Neural cell (in vitro differentiated cells): ENCODE results near the gene MTNR1B. TPM values are rescaled to one million over a fixed set of nuclear protein-coding genes. Genes with fewer than 3 reads are reported as not detected.

ENCODE experiments used
- H2AFZ ChIP-seq: fragments of 200-600, 300-800 bp; sonication (generic), shearing (Covaris generic); 2 replicates; pipeline ENCODE4 v1.6.0; 2014; ENCODE audit warnings: low read depth, mild to moderate bottlenecking, antibody characterized with exemption, low read length, moderate library complexity
- H3F3A ChIP-seq: fragments of 200-600 bp; shearing (Covaris generic); 2 replicates; pipeline ENCODE4 v1.6.1; 2016; ENCODE audit warnings: mild to moderate bottlenecking, moderate library complexity, mixed read lengths, antibody characterized with exemption, low read length; ENCODE audit not compliant: insufficient read depth, poor library complexity, severe bottlenecking
- H3K27ac ChIP-seq: fragments of 200-600, 300-800 bp; sonication (generic), shearing (Covaris generic); 2 replicates; pipeline ENCODE4 v1.5.1; 2014; ENCODE audit warnings: mild to moderate bottlenecking, low read length, moderate library complexity
- H3K27me3 ChIP-seq: fragments of 300-800, 200-600 bp; sonication (generic), shearing (Covaris generic); 2 replicates; pipeline ENCODE4 v1.6.0; 2014; ENCODE audit warnings: mild to moderate bottlenecking, low read depth, low read length, moderate library complexity; ENCODE audit not compliant: insufficient read depth
- H3K36me3 ChIP-seq: fragments of 300-800, 200-600 bp; sonication (generic), shearing (Covaris generic); 2 replicates; pipeline ENCODE4 v1.5.1; 2014; ENCODE audit warnings: mild to moderate bottlenecking, antibody characterized with exemption, low read length, moderate library complexity; ENCODE audit not compliant: insufficient read depth
- H3K4me2 ChIP-seq: fragments of 300-800, 200-600 bp; sonication (generic), shearing (Covaris generic); 2 replicates; pipeline ENCODE4 v1.6.0; 2014; ENCODE audit warnings: mild to moderate bottlenecking, low read length
- H3K4me3 ChIP-seq: fragments of 300-800, 200-600 bp; sonication (generic), shearing (Covaris generic); 2 replicates; pipeline ENCODE4 v1.5.1; 2014; ENCODE audit warnings: mild to moderate bottlenecking, low read length, moderate library complexity
- H3K79me2 ChIP-seq: fragments of 200-600 bp; shearing (Covaris generic); replicated peaks from 2 replicates; pipeline ENCODE4 v1.6.0; 2014; ENCODE audit warnings: mild to moderate bottlenecking, low read length, moderate library complexity; ENCODE audit not compliant: insufficient read depth
- H3K9ac ChIP-seq: fragments of 300-800, 200-600 bp; sonication (generic), shearing (Covaris generic); 2 replicates; pipeline ENCODE4 v1.6.1; 2016; ENCODE audit warnings: mild to moderate bottlenecking, low read length, mixed read lengths
- H3K9me2 ChIP-seq: fragments of 200-600 bp; shearing (Covaris generic); 2 replicates; pipeline ENCODE4 v1.6.1; 2016; ENCODE audit warnings: mild to moderate bottlenecking, low read length, mixed read lengths; ENCODE audit not compliant: insufficient read depth
- H3K9me3 ChIP-seq: fragments of 200-600, 300-800 bp; sonication (generic), shearing (Covaris generic); 2 replicates; pipeline ENCODE4 v1.6.1; 2016; ENCODE audit warnings: mild to moderate bottlenecking, mixed run types, low read length, moderate library complexity, mixed read lengths
- H4K20me1 ChIP-seq: fragments of 200-600 bp; shearing (Covaris generic); 2 replicates; pipeline ENCODE4 v1.6.1; 2016; ENCODE audit warnings: mild to moderate bottlenecking, mixed run types; ENCODE audit not compliant: insufficient read depth
- EP300 ChIP-seq: fragments of 450-650 bp; conservative IDR thresholded peaks from 2 replicates; pipeline ENCODE4 v1.6.1; 2014; ENCODE audit warnings: antibody characterized with exemption, mild to moderate bottlenecking, moderate library complexity; ENCODE audit not compliant: poor library complexity, severe bottlenecking
- EZH2 ChIP-seq: fragments of 200-600, 300-800 bp; shearing (Covaris generic), sonication (generic); IDR thresholded peaks from 2 replicates; pipeline ENCODE4 v1.6.1; 2014; ENCODE audit warnings: antibody characterized with exemption, low read length, borderline replicate concordance, mild to moderate bottlenecking; ENCODE audit not compliant: insufficient read depth, poor library complexity, severe bottlenecking
- MXI1 ChIP-seq: fragments of 450-650 bp; conservative IDR thresholded peaks from 2 replicates; pipeline ENCODE4 v1.6.1; 2014; ENCODE audit warnings: antibody characterized with exemption, mild to moderate bottlenecking; ENCODE audit not compliant: poor library complexity, severe bottlenecking
- POLR2AphosphoS5 ChIP-seq: IDR thresholded peaks from 2 replicates; pipeline ENCODE4 v1.6.1; 2012
- RAD21 ChIP-seq: fragments of 450-650 bp; conservative IDR thresholded peaks from 2 replicates; pipeline ENCODE4 v1.6.1; 2014; ENCODE audit warnings: antibody characterized with exemption, mild to moderate bottlenecking, moderate library complexity
- SMC3 ChIP-seq: fragments of 450-650 bp; conservative IDR thresholded peaks from 2 replicates; pipeline ENCODE4 v1.6.1; 2014; ENCODE audit warnings: antibody characterized with exemption, mild to moderate bottlenecking, moderate library complexity; ENCODE audit not compliant: poor library complexity
- TAF1 ChIP-seq: IDR thresholded peaks from 2 replicates; pipeline ENCODE4 v1.6.1; 2012; ENCODE audit warnings: low read depth
- polyA plus RNA-seq: library from polyadenylated mRNA; depleted of rRNA; stranded (reverse); fragments of >200 nt; gene quantifications from 2 replicates; pipeline ENCODE4 v1.2.3, GENCODE V29; 2014
- TF ChIP-seq, protein P1 (sequence below): fragments of 450-650 bp; IDR thresholded peaks from 2 replicates; pipeline ENCODE4 v1.5.1; 2014; ENCODE audit warnings: antibody characterized with exemption, mild to moderate bottlenecking, moderate library complexity; ENCODE audit not compliant: poor library complexity, severe bottlenecking
- TF ChIP-seq, protein P2 (sequence below): IDR thresholded peaks from 2 replicates; pipeline ENCODE4 v1.6.1; 2012; ENCODE audit warnings: borderline replicate concordance

MTNR1B gene
- polyA plus RNA-seq, 1 donor from 2014 or later = not detected

DNA sequence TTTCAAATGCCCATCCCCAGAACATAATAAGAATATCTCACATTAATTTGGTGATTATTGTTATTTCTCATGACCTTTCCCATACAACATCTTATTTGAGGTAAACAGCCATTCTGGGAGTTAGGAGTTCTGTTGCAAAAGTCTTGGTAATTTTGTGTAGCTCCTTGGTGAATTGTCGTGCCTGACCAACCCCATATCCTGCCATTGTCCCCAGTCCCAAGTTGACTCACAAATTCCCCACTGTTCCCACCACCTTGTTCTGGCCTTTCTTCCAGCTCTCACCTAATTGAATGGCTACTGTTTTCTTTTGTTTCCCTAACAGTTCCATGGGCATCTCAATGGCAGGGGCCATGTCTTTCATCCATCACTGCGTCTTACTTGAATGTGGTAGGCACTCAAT is 8.0 kb downstream of the MTNR1B start:
- no peaks in the 10 kb centered on the region for H3K9me3 ChIP-seq
- TF ChIP-seq, protein P1, sequence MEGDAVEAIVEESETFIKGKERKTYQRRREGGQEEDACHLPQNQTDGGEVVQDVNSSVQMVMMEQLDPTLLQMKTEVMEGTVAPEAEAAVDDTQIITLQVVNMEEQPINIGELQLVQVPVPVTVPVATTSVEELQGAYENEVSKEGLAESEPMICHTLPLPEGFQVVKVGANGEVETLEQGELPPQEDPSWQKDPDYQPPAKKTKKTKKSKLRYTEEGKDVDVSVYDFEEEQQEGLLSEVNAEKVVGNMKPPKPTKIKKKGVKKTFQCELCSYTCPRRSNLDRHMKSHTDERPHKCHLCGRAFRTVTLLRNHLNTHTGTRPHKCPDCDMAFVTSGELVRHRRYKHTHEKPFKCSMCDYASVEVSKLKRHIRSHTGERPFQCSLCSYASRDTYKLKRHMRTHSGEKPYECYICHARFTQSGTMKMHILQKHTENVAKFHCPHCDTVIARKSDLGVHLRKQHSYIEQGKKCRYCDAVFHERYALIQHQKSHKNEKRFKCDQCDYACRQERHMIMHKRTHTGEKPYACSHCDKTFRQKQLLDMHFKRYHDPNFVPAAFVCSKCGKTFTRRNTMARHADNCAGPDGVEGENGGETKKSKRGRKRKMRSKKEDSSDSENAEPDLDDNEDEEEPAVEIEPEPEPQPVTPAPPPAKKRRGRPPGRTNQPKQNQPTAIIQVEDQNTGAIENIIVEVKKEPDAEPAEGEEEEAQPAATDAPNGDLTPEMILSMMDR = no peak
- no peak for TF ChIP-seq TAF1
- no peak for TF ChIP-seq MXI1
- no peak for TF ChIP-seq SMC3
- TF ChIP-seq, protein P2, sequence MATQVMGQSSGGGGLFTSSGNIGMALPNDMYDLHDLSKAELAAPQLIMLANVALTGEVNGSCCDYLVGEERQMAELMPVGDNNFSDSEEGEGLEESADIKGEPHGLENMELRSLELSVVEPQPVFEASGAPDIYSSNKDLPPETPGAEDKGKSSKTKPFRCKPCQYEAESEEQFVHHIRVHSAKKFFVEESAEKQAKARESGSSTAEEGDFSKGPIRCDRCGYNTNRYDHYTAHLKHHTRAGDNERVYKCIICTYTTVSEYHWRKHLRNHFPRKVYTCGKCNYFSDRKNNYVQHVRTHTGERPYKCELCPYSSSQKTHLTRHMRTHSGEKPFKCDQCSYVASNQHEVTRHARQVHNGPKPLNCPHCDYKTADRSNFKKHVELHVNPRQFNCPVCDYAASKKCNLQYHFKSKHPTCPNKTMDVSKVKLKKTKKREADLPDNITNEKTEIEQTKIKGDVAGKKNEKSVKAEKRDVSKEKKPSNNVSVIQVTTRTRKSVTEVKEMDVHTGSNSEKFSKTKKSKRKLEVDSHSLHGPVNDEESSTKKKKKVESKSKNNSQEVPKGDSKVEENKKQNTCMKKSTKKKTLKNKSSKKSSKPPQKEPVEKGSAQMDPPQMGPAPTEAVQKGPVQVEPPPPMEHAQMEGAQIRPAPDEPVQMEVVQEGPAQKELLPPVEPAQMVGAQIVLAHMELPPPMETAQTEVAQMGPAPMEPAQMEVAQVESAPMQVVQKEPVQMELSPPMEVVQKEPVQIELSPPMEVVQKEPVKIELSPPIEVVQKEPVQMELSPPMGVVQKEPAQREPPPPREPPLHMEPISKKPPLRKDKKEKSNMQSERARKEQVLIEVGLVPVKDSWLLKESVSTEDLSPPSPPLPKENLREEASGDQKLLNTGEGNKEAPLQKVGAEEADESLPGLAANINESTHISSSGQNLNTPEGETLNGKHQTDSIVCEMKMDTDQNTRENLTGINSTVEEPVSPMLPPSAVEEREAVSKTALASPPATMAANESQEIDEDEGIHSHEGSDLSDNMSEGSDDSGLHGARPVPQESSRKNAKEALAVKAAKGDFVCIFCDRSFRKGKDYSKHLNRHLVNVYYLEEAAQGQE = no peak
- no peak for TF ChIP-seq RAD21
- TF ChIP-seq POLR2AphosphoS5 = no peak
- no peak for TF ChIP-seq EZH2
- TF ChIP-seq EP300 = no peak
- no peak overlapping the region for H3K4me3 ChIP-seq
- H3F3A ChIP-seq = no peaks in the 10 kb centered on the region
- H3K36me3 ChIP-seq = no peaks in the 10 kb centered on the region
- H3K9ac ChIP-seq = no peak overlapping the region
- H2AFZ ChIP-seq = no peak overlapping the region
- no peak overlapping the region for H3K27ac ChIP-seq
- no peaks in the 10 kb centered on the region for H3K79me2 ChIP-seq
- no peaks in the 10 kb centered on the region for H3K27me3 ChIP-seq
- no peaks in the 10 kb centered on the region for H3K9me2 ChIP-seq
- no peaks in the 10 kb centered on the region for H4K20me1 ChIP-seq
- no peak overlapping the region for H3K4me2 ChIP-seq

GRCh38 chr11:92978271-92979111 is 9.0 kb downstream of the MTNR1B start:
- TF ChIP-seq SMC3 = no peak
- TF ChIP-seq RAD21 = no peak
- TF ChIP-seq, protein P1 = no peak
- no peak for TF ChIP-seq EZH2
- TF ChIP-seq EP300 = no peak
- TF ChIP-seq, protein P2 = no peak
- no peak for TF ChIP-seq MXI1
- TF ChIP-seq POLR2AphosphoS5 = no peak
- TF ChIP-seq TAF1 = no peak
- Histone ChIP-seq H2AFZ (no peak overlapping the region), H3K4me2 (no peak overlapping the region), H3K36me3 (no peaks in the 10 kb centered on the region), H3K9ac (no peak overlapping the region), H3F3A (no peaks in the 10 kb centered on the region), H3K9me2 (no peaks in the 10 kb centered on the region), H3K4me3 (no peak overlapping the region), H4K20me1 (no peaks in the 10 kb centered on the region), H3K9me3 (no peaks in the 10 kb centered on the region), H3K27ac (peak overlapping the region; percentile 5), H3K79me2 (no peaks in the 10 kb centered on the region), H3K27me3 (no peaks in the 10 kb centered on the region)
